Inflammatory macrophage treated with lipopolysaccharide for 4 hours (primary cell): ENCODE results near the gene KSR2.

ENCODE experiments used
- DNase-seq: peaks from one replicate; pipeline ENCODE4 v3.0.0-alpha.2; 2020

KSR2 gene

DNA sequence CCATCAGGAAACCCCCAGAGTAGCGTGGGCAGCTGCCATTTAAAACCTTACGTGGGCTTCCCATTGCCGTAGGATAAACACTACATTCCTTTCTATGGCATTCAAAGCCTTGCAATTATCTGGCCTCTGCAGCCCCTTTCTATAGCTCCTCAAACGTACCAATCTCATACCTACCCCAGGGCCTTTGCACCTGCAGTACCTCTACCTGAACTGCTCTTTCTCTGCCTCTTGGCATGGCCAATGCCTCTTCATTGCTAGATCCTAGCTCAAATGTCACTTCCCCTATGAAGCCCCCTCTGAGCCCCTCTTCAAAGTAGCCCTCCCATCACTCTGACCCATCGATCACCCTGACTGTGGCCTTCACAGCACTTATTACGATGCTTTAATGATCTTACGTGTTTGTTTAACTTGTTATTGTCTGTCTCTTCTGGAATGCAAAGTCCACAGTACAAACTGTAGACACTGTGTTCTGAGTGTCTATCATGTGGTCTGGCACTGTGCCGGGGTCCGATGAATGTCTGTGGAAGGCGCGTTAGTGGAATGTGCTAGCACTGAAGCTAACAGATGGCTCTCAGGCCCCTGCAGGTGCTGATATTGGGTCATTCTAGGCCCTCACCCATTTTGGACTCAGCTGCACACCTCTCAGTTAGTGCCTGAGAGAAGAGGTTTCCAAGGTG, 450.1 kb downstream of the KSR2 start:
- DNase-seq = no peak

DNA sequence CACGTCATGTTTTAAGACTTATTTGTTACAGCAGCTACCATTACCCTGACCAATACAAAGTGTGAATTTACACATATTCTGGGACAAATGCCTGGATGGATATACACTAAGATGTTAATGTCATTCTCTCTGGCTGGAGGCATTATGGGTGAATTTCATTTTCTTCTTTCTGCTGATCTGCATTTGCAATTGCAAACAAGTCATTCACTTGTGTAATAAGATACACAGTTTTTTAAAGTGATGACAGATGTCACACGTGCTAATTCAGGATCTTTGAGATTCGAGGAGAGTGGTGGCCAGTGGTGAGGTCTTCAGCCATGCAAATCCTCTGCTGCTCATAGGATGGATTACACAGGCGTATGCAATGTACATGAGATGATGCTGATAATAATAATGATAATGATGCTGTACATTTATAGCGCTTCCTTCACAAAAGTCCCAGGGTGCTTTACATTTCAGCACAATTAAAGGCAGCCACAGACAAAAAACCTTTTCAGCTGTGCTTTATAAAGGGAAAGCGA, 451.5 kb downstream of the KSR2 start:
- DNase-seq = no peak

DNA sequence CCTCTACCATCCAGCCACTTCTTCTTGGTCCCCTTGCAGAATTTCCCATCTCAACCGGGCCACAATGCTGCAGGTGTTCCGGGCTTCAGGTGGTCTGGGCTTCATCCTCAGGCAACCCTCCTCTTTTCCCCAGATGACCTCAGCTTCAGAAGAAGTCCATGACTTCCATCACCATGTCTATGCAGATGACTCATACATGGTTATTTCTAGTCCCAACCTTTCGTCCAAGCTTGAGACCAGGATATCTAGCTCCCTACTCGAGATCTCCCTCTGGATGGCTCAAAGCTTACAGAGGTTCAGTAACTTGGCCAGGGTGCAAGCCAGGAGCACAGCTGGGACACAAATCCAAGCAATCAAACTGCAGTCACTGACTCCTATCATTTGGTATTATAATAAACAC, 452.8 kb downstream of the KSR2 start:
- no peak for DNase-seq

DNA sequence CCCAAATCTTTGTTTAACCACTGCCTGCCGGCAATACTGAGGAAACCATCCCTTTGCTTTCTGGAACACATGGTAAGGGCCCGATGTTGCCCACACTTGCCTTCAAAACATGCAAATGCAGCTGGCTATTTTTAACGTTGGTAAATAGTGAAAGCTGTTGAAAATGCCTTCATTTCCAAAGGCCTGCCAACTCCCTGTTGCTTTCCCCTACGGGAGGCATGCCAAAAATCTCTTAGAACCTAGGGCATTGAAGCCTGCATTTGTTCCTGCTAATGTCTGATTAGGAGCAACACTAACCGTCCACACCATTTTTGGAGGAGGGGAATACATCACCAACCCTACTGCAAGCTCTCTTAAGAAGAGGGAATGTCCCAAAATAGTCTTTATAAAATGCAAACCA, 454.8 kb downstream of the KSR2 start:
- no peak for DNase-seq

DNA sequence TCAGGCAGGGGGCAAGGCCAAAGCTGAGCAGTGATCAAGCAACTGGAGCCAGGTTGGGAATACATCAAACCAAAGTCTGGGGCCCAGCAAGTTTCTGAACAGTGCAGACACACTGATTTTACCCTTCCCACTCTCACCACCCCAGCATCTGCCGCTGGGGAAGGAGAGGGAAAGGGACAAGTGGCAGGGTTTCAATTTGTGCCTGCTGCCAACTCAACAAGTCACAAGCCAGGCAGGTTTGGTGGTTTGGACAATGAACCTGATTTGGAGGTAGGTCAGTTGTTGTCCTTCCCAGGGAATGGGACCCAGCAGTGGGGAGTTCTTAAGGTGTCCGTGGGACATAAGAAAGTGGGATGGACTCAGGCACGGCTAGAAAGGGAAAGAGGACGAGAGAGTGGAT, 455.4 kb downstream of the KSR2 start:
- DNase-seq = no peak

DNA sequence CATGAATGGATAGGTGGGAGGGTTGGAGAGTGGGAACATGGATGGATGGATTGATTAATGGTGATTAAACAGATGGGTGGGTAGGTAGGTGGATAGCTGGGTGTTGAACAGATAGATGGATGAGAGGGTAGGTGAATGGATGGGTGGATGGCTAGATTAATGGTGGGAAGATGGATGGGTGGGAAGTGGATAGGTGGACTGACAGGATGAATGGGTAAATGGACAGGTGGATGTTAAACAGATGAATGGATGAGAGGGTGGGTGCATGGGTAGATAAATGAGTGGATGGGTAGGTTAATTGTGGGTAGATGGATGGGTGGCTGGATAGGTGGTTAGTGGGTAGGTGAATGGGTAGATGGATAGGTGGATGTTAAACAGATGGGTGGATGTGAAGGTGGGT, 460.3 kb downstream of the KSR2 start:
- DNase-seq = no peak

DNA sequence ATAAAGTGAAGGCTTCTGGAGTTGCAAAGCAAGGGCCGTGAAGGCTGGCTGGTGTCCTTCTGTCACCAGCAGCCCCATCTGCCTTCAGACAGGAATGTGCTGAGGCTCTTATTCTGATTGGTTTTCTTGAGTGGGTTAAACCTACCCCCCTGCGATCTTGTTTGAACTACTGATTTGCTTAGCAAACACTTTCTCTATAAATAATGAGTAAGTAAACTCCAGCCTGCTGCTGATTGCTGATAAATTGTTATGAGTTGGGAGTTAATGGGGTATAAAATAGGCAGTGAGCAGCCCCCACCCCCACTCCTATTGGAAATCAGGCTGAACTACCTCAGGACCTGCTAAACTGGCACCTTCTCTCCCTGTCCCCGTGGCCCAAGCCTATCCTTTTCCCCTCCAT, 461.2 kb downstream of the KSR2 start:
- no peak for DNase-seq

DNA sequence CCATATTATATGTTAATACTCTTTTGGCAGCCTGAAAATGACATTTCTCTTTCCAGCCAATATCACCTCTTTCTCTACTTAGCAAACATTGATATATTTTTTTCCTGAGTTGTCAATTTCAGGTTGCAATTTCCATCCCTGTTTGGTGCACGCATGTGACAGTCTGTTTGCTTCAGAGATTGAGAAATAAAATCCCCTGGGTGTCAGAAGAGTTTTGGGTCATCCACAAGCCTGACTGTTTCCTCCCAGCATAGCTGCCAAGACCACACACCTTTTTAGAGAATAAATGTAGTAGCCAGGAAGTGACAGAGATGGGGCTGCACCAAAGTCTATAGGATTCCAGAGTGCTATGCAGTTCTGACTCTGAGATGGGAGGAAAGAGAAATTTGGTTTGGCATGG, 462.5 kb downstream of the KSR2 start:
- no peak for DNase-seq

DNA sequence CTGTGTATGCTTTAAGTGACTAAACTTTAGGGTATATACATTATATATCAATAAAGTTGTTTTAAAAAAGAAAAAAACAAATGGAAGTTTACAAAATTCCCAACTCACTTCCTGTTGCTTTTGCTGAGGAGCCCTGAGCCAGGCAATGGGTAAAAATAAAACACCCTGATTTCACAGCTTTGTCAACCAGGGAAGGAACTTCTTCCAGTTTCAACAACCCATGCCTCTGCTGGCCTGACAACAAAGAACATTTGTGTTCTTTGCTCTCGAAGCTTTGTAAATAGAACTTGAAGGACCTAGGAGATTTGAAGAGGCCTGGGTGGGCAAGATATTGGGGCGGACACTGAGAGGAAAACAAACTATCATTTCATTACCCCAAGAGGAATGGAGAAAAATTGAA, 466.2 kb downstream of the KSR2 start:
- DNase-seq = no peak

DNA sequence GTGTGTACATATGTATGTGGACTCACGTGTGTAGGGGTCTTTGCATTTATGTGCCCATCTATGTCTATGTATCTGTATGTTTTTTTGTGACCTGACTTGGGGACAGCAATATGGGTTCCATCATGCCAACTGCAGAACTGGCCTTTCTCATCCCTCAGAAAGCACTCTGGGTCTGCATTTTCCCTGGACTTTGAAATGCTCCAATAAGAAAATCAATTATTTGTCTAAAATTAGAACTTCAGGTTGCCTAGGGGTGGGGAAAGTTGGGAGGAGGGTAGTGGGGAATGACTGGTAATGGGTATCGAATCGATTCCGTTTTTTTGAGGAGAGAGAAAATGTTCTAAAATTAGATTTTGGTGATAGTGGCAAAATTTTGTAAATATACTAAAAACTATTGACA, 466.6 kb downstream of the KSR2 start:
- DNase-seq = no peak

DNA sequence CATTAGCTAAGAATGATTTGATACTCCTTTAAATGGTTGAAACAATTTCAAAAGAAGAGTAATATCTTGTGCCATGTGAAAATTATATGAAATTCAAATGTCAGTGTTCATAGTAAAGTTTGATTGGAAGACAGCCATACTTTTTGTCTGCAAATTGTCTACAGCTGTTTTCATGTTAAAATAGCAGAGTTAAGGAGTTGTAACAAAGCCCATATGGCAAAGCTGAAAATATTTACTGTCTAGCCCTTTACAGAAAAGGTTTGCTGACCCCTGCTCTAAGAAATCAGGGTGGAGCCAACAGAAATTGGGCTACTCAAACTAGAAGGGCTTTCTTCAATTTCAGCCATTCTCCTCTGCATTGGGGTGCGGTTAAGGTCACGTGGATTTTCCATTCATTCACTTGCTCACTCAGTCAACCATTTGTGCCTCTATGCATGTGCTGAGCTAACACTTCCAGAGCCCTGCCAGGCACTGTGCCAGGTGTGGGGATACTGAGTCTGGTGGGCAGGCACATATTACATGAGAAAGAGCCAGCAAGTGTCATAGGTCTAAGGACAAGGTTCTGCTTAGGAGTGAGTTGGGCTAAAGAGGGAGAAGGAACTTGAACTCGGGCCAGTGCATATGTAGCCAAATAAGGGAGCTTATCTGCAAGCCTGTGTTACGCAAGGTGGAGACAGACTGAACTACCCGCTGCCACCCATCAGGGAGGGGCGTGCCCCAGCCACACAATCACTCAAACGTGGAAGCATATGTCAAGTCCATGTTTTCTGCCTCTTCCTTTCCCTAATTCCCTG, 467.5 kb downstream of the KSR2 start:
- DNase-seq = peak; percentile 8

DNA sequence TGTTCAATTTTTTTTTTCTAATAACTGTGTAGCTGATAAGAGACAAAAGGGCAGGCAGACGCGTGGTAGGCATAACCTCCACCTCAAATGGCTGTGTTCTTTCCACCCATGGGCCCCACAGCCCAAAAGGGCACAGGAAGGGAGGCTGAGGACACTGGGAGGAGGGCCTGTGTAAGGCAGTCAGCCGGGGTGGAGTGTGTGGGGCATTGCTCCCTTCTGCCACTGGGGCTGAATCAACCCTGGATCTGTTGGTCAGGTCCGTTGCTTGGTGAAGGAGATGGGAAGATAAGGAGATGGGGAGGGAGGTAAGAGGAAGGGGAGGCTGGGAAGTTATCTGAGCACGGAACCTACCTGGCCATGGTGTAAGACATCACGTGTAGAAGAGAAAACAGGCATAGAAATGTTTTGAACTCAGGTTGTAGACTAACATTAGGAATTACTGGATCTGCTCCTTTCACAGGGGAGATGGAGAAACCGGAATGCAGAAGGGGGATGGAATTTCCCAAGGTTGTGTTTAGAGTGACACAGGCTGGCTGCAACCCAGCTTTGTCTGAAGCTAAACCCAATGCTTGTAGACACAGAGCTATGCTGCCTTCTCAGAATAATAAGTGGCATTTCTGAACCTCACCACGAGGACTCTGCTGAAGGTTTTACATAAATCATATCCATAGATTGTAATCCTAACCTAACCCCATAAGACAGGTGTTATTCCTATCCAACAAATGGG, 468.9 kb downstream of the KSR2 start:
- DNase-seq = no peak

DNA sequence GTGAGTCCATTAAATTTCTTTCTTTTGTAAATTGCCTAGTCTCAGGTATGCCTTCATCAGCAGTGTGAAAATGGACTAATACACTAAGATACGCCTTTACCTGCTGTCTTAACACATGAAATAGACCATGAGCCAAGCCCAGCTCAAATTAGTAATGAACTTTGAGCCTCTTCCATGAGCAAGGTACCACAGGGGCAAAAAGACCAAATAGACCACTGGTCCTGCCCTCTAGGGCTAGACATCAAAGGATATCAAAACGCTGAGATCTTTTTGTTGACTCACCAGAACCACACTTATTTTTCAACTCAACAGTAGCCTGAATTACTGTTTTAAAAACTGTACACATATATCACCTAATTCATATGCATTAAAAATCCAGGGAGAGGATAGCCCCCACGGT, 469.9 kb downstream of the KSR2 start:
- DNase-seq = no peak

DNA sequence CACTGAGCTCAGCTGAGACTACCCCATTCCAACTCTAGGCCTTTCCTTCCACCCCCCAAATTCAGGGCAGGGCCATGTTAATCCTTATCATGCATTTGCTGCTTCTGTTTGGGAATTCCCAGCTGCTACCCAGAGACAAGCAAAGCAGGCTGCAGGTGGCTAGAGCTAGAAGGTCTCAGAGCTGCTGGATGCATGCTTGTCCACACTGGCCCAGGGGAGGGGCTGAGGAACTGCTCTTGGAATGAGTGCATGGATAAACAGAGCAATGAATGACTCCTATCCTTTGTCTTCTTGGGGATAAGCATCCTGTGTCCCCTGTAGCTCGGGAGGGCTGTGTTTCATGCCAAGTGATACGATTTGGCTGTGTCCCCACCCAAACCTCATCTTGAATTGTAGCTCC, 470.5 kb downstream of the KSR2 start:
- no peak for DNase-seq

DNA sequence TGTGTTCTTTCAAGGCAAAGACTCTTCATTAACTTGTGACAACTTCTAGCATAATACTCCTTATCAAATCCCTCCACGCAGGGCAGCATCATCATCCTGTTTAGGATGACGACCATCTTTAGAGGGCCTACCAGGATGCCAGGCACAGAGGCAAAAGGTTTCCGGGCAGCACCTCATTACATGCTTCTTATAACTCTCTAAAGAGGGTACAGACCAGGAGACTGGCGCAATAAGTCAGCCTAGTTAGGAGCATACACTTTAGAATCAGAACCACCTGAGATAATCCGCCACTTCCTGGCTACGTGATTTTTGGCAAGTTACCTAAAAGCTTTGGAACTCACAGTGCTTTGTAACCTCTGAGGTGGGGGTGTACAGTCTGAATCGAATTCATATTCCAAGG, 471.4 kb downstream of the KSR2 start:
- no peak for DNase-seq

DNA sequence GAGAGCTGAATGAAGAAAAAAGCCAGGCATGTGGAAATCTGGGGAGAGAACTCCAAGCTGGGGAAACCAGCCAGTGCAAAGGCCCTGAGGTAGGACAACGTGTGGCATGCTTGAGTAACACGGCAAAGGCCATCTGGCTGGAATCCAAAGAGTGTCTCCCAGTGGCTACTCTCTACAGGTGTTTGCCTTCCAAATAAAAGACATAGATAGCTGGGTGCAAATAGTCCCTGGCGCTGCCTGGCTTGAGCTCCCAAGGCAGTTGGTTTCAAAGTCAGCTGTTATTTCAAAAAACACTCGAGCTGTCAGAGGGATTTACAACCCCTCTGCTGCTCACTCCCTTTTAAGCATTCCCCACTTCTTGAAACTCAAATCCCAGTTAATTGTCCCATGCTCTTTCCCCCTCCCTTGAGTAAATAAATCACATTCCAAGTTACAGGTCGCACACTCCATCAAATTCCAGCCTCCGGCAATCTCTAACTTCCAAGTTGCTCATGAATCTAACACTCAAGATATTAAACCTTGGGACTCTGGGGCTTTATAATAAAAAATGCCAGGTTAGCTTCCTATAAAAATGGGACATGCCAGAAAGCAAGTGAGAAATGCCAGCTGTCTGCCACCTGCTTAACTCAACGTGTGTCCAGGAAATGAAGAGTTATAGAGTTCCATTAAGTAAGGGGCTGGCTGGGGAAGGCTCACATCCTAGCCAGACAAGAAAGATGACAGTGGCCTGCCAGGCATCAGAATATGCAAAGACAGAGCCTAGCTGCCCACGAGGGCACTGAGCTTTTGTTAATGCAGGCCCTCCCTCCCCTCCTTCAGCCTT, 473.7 kb downstream of the KSR2 start:
- no peak for DNase-seq

DNA sequence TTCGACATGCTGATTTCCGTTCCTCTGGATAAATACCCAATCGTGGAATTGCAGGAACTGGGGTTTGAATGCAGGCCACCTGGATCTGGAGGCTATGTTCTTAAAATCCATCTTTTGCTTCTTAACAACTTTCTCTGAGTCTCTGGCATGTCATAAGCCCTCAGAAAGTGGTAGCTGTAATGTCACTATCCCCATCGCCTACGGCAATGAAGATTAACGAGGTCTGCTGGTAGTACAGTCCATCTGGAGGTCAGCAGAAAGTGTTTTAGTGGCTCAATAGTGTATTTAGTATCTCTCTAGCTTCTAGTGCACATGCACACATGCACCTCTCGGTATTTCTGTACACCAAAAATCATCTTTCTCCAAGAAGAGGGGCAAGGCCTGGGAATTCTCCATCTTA, 477.1 kb downstream of the KSR2 start:
- DNase-seq = no peak

DNA sequence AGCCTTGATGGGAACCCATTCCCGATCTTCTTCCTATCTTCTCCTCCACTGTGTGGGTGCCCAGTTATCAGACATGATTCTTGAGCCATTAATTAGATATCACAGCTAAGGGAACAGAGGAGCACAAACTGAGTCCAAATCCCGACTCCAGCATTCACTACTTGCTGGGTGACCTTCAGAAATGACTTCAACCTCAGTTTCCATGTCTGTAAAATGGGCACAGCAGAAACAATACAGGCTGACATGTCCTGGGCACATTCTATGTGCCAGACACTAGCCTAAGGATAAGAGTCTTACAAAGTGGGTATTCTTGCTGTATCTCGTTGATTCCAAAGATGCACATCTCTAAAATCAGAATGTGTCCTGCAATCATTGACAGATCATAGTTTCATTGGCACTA, 478.7 kb downstream of the KSR2 start:
- no peak for DNase-seq

DNA sequence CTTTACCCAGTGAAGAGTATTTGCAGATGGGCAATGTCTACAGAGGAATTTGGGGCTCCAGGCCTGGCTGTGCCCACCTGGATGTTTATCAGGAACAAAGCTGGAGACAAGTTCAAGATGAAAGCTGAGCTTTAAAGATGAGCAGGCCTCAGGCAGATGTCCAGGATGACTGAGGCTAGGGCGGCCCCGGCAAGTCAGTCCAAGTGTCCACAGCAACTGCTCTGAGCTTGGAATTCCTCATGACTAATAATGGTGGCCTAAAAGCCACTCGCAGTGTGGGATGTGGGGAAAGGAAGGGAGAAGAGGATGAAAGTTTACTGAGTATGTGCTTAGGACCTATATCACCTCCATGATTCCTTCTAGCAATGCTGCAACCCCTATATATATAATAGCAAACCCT, 479.1 kb downstream of the KSR2 start:
- DNase-seq = no peak

DNA sequence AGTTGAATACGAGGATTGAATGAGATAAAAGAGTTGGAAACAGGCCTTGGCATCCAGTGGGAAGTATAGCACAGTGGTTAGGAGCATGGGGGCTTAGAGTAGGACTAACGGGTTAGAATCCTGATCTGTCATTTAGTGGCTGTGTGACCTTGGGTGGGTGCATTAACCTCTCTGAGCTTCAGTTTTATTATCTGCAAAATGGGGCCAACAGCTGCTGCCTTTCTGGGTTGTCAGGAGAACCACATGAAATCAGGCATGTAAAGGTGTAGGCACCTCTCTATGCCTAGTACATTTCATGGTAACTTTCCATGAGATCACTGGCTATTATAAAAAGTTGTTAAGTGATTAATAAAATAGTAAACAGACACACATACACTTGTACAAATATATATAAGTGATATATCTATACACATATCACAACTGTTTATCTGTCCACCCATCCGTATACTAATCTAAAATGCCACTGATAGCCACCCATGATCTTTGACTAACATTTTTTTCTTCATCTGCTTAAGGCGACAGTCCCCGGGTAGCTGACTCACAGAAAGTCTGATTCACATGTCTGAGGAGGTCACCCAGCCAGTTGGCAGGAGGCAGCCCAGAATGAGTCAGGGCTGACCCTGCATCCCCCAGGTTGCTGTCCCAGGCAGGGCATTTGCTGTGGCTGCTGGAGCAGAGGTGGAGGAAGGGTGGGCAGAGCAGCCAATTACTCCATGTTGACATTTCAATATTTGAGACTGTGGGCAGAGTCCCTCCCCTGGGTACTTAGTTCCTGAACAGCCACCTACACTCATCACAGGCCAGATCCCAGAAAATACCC, 481.7 kb downstream of the KSR2 start:
- DNase-seq = peak; percentile 30

DNA sequence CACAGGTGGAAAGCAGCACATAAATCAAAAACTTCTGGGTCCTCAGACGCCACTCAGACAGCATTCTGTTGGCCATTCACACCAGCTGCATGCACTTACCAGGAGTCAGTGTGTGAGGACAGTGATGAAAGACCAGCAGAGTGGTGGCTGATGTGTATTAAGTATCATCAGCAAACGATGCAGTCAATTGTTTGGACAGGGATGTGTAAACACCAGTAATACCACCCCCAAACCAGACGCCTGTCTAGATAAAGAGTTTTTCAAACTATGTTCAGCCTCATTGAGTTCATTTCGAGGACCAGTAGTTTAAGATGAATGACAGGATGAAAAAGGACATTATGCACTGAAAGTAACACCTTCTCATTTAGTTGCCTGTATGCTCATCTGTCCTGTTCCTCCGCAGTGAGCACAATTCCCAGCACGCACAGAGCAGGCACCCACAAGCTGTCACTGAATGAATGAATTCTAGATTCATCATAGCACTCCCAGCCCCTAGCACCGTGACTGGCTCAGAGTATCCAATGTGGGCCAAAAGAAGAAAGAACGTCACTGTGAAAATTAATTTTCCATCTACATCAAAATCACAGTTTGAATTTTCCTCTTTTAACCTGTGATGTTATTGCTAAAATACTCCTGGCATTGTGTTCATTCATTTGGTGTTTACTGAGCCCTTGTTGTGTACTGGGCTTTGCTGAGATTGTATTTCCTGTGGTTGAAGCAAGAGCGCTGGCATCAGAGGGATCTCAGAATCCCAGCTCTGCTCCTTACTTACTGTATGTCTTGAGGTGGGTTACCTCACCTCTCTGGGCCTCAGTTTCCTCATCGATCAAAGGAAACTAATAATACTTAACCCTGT, 482.6 kb downstream of the KSR2 start:
- DNase-seq = no peak
